GM18909 (cell line): ENCODE data around the gene EDNRA.
"Not testable (repeated sequence)": the region's sequence is repeated elsewhere in the genome, so short reads cannot be mapped to it uniquely, and the experiment has no call there.

Experiments
- ATAC-seq: cut with Tn5 transposase; IDR thresholded peaks from one replicate; pipeline ENCODE4 v1.9.1; 2021; ENCODE audit warnings: mild to moderate bottlenecking; ENCODE audit not compliant: unreplicated experiment, poor library complexity

The EDNRA gene

DNA sequence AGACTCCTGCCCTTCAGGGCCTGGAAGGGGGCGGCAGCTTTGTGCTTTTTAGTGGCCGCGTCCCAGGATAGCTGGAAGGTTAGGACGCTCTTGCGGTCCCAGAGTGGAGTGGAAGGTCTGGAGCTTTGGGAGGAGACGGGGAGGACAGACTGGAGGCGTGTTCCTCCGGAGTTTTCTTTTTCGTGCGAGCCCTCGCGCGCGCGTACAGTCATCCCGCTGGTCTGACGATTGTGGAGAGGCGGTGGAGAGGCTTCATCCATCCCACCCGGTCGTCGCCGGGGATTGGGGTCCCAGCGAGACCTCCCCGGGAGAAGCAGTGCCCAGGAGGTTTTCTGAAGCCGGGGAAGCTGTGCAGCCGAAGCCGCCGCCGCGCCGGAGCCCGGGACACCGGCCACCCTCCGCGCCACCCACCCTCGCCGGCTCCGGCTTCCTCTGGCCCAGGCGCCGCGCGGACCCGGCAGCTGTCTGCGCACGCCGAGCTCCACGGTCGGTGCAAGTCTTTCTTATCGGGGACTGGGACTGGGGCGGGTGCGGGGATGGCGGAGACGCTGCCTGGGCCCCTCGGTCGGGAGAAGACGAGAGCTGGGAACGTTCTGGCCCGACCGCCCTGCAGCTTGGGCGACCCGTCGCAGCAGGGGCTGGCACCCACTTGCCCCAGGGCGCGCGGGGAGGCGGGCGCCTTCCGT lies at the start of gene EDNRA:
TSS of gene EDNRA (plus strand) at position 207 of the 686 bp plus-strand sequence. CDS start 4,585 bp downstream, outside the sequence.
- ATAC-seq = no peak

DNA sequence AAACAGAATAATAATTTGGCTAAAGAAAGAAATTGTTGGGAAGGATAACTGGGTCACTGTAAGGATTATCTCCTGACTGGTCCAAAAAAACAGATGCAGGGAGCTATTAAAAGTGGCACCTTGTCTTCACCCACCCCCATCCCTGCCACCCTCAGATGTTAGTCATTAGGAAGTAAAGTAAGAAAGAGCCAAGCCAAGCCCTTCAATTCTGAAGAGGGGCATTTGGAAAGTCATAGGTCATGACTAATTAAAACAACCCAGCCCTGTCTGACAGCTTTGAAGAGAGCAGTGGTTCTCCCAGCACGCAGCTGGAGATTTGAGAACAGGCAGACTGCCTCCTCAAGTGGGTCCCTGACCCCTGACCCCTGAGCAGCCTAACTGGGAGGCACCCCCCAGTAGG lies 46.5 kb upstream of the EDNRA start:
- not testable (repeated sequence) for ATAC-seq

DNA sequence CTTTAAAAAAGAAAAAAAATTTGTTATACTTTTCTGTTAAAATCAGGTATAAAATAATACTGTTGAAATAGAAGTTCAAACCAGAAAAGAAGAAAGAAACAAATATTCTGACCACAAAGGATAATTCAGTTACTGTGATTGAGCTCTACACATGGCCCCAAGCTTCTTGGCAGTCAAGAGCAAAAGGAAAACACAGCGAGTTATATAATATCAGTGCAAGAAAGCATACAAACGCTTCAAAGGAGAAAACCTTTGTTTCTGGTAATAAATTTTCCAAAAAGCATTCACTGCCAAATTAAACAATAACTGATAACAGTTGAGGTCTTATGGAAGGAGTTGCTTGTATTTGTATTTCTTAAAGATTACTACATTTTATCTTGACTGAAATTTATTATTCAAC lies 40.5 kb upstream of the EDNRA start:
- ATAC-seq = no peak

DNA sequence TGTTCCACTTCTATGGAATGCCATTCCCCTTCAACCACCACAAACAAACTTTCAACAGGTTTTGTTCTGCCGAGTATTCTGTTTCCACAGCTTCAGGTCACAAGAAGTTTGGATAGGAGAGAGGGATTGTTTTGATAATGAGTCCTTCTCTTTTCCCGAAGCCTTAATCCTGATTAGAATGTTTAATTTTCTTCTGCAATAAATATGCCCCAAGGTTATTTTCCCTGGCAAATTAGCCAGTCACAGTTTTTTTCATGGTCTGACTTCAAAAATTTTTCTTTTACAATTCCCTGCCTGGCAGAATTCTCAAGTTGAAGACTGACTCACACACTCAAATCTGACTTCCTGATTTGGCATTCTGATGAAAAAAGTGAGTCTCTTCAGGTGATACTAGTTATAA lies 33.1 kb upstream of the EDNRA start:
- ATAC-seq = no peak

DNA sequence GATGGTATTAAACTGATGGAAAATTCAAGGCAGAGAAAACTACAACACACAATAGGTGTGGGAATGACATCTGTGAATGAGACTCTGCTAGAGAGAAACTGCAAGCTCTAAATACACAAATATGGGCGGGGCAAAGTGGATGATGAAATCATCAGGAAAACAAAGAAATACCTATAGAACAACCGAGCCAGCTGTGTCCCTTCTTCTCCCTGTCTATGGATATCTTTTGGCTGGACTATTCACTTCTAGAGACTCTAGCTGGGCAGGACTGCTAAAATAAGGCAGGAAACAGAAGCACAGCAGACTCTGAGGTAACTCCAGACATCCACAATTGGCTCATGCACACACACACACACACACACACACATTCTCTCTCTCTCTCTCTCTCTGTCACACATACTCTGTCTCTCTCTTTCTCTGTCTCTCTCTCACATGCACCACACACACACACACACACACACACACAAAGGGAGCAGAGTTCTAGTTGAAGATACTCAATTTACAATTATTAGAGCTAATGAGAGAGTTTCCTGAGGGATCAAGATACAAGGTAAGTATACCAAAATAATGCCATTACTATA lies 27.2 kb upstream of the EDNRA start:
- no peak for ATAC-seq

DNA sequence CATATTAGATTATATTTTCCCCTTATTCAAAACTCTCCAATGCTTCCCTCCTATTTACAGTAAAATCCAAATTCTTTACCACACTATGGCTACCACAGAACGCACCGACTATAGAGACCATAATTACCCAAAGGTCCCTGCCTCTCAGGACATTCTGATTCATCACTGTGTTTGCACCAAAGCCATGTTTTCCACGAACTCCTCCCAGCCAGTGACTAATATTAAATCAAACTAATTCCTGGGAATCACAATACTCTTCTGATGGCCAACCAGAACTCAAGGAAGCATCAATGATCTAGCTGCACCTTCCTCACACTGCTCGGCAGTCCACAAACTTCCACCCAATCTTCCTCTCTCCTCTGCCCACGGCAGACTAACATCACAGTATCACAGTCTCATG lies 24.2 kb upstream of the EDNRA start:
- no peak for ATAC-seq

DNA sequence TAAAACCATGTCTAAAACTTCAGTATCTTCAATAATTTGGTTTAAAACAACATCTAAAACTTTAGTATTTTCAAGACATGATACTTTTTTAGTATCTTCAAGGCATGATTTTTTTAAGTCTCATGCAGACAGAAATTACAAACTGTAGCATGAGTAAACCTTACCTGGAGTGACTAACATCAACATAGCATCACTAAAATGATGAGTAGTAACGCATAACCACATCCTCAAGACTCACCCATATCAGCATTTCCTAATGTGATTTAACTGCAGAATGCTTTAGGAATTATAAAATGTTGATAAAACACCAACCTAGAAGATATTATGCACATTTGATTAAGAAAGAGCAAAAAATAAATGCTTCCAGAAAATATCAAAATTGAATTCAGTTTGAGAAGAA lies 19.7 kb upstream of the EDNRA start:
- ATAC-seq = no peak

DNA sequence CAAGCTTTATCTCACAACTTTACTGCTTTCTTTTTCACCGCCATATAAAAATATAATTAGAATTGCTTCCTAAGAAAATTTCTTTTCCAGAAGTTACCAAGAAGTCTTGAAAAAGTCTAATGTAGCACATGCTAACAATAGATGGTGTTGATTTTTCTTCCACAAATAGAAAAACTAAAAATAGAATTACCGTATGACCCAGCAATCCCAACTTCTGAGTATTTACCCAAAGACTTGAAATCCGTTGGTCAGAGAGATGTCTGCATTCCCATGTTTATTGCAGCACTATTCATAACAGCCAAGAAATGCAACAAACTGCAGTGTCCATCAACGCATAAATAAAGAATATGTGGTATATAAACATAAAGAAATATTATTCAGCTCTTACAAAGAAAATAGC lies 17.8 kb upstream of the EDNRA start:
- no peak for ATAC-seq

DNA sequence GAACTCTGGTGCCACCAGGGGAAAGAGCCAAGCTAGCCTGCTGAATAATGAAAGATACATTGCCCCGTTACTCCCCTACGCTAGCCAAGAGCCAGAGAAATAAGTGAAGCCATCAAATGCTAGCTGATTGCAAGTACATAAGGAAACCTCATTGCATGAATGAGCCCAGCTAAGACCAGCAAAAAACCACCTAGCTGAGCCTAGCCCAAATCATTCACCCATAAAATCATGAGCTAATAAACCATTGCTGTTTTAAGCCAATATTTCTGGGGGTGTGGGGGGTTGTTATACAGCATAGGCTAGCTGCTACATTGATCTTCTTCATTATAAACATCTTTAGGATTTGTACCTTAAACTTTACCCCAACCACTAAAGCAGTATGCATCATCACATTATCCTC lies 15.4 kb upstream of the EDNRA start:
- no peak for ATAC-seq

DNA sequence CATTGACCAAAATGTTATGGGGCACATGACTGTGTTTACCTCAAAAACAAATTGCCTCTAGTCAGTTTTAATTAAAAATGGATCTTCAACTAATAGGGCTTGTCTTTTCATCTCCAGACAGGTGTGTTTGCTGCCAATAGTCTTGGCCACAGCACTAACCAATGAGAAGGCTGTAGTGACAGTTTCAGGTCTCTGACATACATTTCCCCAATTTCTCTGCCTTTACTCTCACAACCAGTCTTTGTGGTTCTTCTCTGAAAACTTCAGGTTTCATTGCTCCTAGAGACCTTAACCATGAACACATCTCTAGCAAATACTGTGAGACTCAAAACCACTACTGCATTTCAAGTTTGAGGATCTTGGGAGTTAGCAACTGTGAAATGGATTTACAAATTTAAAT lies 3.5 kb upstream of the EDNRA start:
- ATAC-seq = peak; percentile 66

DNA sequence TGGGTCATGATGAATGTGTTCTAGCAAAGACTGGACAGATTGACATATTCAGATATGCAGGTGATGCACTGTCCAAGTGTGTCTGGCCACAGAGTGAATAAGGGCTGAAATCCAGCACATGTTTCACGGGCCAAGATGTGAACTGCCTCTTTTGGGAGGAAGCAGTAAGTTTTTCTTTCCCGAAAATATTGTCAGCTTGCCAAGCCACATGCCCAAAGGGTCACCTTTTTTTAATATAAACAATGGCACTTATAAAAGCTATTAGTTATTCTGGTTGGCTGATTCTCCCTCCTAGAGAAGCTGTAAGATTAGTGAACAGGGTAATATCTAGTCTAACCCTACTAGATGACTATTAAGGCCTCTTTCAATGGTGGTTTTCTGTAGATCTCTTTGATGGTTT lies 1.5 kb upstream of the EDNRA start:
- no peak for ATAC-seq

DNA sequence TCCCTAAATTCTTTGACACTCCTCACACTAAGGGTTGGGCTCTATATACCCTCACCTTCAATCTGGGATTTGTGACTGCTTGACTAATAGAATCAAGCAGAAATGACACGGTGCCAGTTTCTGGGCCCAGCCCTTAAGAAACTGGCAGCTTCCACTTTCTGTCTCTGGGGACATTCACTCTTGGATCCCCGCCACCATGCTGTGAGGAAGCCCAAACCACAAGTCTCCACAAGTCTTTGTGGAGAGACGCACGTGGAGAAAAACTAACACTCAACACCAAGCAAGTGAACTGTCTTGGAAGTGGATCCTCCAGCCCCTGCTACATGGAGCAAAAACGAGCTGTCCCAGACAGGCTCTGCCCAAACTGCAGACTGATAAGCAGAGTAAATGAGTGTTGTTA lies 1.1 kb upstream of the EDNRA start:
- ATAC-seq = no peak

DNA sequence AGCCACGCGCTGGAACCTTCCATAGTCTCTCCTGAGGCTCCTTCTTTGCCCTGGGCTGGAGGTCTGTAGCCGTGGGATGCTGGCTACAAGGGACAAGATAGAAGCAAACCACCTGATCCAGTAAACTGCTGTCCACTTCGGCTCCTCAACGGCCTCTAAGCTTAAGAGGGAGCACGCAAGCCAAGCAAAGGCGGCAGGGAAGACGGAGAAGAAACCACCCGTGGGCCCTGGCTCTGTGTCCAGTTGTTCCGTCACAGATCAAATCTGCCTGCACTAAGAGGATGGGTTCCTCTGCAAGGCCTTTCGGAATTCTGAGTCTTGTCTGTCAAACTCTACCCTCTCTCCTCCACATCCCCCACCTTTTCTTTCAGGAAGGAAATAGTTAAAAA lies 401 bp upstream of the EDNRA start:
- no peak for ATAC-seq

DNA sequence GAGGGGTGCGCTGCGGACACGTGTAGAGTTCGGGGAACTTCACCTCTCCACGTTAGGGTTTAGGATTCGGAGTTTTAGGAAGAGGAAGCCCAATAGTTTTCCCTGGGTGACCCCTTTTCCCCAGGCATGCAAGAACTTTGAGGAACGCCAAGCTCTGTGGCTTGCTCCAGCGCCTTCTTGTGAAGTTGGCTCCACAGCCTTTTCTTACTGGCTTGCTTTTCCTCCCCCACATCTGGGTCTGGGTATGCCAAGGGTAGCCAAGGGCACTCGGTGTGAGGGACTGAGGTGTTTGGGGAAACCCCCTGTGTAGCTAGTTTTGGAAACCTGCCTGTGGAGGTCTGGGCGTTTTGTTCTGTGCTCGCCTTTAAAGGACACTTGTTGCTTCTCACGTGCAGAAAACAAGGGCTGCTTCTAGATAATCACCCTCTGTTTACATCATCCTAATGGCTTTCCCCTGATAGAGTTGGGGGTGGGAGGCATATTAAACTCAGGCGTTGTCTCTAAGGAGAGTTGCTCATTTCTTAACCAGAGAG lies 746 bp downstream of the EDNRA start:
- no peak for ATAC-seq

DNA sequence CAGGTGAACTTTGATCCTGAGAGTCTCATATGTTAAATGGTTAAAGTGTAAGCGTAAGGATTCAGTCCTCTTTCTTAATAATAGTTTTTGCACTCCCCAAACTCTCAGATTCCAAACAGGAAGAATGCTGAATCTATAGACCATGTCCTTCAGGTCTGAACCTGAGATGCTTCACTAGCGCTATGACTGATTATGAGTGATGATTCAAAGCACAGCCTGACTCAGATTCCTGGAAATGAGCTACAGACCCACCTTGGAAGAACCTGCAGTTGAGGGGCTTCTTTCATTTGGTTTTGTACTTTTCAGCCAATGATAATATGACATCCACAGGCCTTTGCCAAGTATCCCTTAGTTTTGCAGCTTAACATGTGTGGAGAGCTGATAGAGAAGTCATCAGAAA lies 1.4 kb downstream of the EDNRA start:
- ATAC-seq = no peak

DNA sequence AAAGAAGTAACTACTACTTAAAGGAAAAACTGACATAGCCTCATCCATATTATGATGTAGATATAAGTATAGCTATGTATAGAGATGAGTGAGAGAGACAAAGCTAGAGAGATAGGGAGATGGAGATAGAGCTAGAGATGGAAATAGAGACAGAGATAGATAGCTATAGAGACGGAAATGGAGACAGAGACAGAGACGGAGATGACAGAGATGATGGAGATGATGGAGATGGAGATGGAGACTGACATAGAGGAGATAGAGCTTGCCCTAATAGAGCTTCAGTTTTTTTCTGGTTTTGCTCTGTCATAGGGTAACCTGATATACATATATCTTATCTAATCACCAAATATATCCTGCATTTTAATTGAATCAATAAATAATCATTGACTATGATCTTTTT lies 4.3 kb downstream of the EDNRA start:
- ATAC-seq = no peak

DNA sequence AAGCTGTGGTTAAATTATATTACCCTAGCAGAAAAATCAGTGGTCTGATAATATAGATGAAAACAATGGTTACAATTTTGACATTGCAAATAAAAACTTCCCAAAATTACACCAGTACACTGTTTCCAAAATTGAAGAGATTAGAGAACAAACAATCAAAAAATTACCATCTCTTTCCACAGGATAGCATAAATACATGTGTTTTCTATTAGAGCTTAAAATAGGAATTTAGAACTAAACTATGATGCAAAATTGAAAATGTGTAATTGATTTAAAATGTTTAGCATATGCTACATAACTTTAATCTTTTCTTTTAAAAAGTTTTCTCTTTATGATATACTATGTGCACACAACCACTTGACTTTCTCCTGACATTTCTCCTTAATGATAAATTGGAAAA lies 6.7 kb downstream of the EDNRA start:
- no peak for ATAC-seq

DNA sequence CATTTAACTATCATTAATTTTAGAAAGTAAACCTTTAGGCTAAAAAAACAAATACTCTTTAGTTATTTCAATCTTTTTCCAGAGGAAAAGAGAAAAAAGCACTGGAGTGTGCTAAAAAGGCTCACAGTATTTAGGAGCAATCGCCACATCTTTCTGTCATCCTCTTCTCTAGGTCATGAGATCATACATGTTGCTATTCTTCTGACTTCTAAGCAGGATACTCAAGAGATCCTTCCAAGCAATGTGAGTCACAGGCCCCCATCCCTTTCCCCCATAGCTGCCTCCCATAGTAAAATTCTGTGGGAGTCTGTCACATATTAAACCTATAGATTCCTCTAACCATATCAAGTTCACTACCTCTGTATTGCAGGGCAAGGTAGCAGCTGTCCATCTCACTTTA lies 7.7 kb downstream of the EDNRA start:
- no peak for ATAC-seq

DNA sequence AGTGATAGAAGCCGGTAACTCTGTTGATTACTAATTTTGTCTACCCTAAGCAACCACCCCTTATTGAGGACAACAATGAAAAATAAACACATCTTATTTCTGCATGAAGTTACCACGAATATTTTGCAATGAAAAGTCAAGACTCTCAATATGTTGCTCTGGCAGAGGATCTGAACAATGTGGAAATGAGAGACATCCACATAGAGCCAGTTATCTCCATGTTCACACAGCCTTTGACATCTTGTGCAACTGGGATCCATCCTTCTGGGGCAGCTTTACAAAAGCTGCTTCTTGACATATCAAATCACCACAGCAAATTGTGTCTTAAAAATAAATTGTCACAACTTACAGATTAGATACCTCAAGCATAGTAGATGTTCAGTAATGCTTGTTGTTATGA lies 10.2 kb downstream of the EDNRA start:
- no peak for ATAC-seq

DNA sequence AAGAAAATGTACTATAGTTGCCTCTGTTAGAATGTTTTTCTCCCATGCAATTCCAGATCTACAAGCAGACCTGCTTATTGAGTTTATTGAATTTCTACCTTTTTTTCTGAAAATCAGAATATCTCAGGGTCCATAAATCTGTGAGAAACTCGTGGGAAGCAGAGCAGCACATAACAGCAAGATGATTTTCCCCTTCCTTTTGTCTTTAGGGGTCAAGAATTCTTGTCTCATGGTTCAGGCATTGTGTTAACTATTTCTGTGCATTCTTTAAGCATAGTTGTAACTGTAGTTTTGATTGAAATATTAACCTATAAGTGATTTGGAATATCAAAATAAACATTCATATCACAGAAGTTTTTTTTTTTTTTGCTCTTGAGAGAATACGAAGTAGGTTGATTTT lies 11.4 kb downstream of the EDNRA start:
- no peak for ATAC-seq

DNA sequence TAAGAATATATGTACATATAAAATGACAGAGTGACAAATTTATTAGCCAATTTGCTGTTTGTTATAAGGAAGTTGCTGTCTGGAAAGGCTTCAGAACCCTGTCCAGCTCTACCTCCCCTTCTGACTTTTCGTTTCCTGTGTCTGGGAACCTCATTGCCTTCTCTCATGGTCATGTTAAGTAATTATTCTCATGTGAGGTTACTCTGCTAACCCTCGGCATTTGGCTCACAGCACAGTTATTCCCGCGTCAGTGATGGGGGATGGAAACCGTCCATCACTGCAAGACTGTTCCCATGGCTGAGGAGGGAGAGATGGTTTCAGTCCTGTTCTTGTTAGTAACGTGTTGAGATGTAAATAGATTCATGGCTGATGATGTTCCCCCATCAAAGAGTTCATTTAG lies 11.9 kb downstream of the EDNRA start:
- ATAC-seq = no peak

DNA sequence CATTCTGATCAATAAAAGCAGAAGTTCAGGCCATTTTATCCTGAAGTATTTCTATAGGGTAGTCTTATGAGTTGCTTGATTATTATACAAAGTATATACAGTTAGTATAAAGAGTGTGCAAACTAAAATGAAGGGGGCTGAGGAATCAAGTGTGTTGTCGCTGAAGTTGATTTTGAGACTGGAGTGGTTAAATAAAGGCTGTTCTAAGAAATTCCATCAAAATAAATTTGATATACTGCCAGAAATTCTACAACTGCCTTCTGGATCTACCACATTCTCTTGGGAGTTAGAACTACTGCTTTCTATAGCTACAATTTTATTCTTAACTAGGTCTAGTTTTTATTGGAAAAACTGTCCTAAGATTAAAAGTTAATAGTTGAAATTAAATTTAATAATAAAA lies 12.4 kb downstream of the EDNRA start:
- no peak for ATAC-seq
